Measurements from ENCODE around the gene KAZN.

KAZN gene

GRCh38 chr1:15048437-15048980 is 450.0 kb downstream of the KAZN start:
- no peak overlapping the region for H2AFZ ChIP-seq (ENCODE audit: insufficient read depth, low read length, poor library complexity)
- no peak overlapping the region for H3K4me3 ChIP-seq (ENCODE audit: low read depth, low read length)
- no peak overlapping the region for H4K91ac ChIP-seq (ENCODE audit: low read depth, low read length)
- WGBS (ENCODE audit: extremely low coverage, insufficient coverage, insufficient read length) = no CpG with 5 or more reads among the region's 35 CpGs
- no peaks in the 10 kb centered on the region for H3K27me3 ChIP-seq (ENCODE audit: insufficient read depth, low read length)
- H3K36me3 ChIP-seq (ENCODE audit: control insufficient read depth in 1 of 2, insufficient read depth in 2 of 2, low read length in 2 of 2) = peaks cover 18 to 38% of the 10 kb centered on the region in 2 experiments
- no peak overlapping the region for H2AK5ac ChIP-seq (ENCODE audit: low read length)
- no peaks in the 10 kb centered on the region for H3K9me3 ChIP-seq (ENCODE audit: insufficient read depth, low read depth, low read length)
- no peak overlapping the region for H2BK12ac ChIP-seq (ENCODE audit: low read length)
- no peak overlapping the region for H2BK5ac ChIP-seq (ENCODE audit: low read depth, low read length, poor library complexity)
- no peak overlapping the region for H4K12ac ChIP-seq (ENCODE audit: low read depth, low read length)
- H2BK120ac ChIP-seq (ENCODE audit: insufficient read depth, low read length, poor library complexity) = no peak overlapping the region
- no peak overlapping the region for H3K4ac ChIP-seq (ENCODE audit: low read depth, low read length)
- H3K14ac ChIP-seq (ENCODE audit: low read length) = no peak overlapping the region
- no peak overlapping the region for H3K9ac ChIP-seq (ENCODE audit: low read length)
- no peak overlapping the region for H3K23ac ChIP-seq (ENCODE audit: low read length)
- DNase-seq = no peak
- no peak overlapping the region for H3K27ac ChIP-seq (ENCODE audit: low read depth, low read length)
- no peak overlapping the region for H3K18ac ChIP-seq (ENCODE audit: low read length)
- peaks cover 0 to 2% of the 10 kb centered on the region in 2 experiments for H3K4me1 ChIP-seq (ENCODE audit: control insufficient read depth in 1 of 2, insufficient read depth in 2 of 2, low read length in 2 of 2)
- H4K8ac ChIP-seq (ENCODE audit: low read depth, low read length) = no peak overlapping the region
- no peaks in the 10 kb centered on the region for H3K79me1 ChIP-seq (ENCODE audit: low read length)
- no peak overlapping the region for H3K4me2 ChIP-seq (ENCODE audit: low read length)
- H3K79me2 ChIP-seq (ENCODE audit: control insufficient read depth, insufficient read depth, low read length, poor library complexity) = no peaks in the 10 kb centered on the region

GRCh38 chr1:15049067-15049466 is 450.6 kb downstream of the KAZN start:
- Histone ChIP-seq H3K79me2 (ENCODE audit: control insufficient read depth, insufficient read depth, low read length, poor library complexity) (no peaks in the 10 kb centered on the region), H3K23ac (ENCODE audit: low read length) (no peak overlapping the region), H4K12ac (ENCODE audit: low read depth, low read length) (no peak overlapping the region), H2BK12ac (ENCODE audit: low read length) (no peak overlapping the region), H3K4ac (ENCODE audit: low read depth, low read length) (no peak overlapping the region), H3K18ac (ENCODE audit: low read length) (no peak overlapping the region), H3K36me3 (ENCODE audit: control insufficient read depth in 1 of 2, insufficient read depth in 2 of 2, low read length in 2 of 2) (peaks cover 15 to 35% of the 10 kb centered on the region in 2 experiments), H3K14ac (ENCODE audit: low read length) (no peak overlapping the region), H4K8ac (ENCODE audit: low read depth, low read length) (no peak overlapping the region), H2AK5ac (ENCODE audit: low read length) (no peak overlapping the region), H2AFZ (ENCODE audit: insufficient read depth, low read length, poor library complexity) (no peak overlapping the region), H2BK120ac (ENCODE audit: insufficient read depth, low read length, poor library complexity) (no peak overlapping the region), H3K9ac (ENCODE audit: low read length) (no peak overlapping the region), H3K9me3 (ENCODE audit: insufficient read depth, low read depth, low read length) (no peaks in the 10 kb centered on the region), H2BK5ac (ENCODE audit: low read depth, low read length, poor library complexity) (no peak overlapping the region), H3K4me3 (ENCODE audit: low read depth, low read length) (no peak overlapping the region), H3K79me1 (ENCODE audit: low read length) (no peaks in the 10 kb centered on the region), H3K27me3 (ENCODE audit: insufficient read depth, low read length) (no peaks in the 10 kb centered on the region), H3K4me1 (ENCODE audit: control insufficient read depth in 1 of 2, insufficient read depth in 2 of 2, low read length in 2 of 2) (peaks cover 0 to 2% of the 10 kb centered on the region in 2 experiments), H4K91ac (ENCODE audit: low read depth, low read length) (no peak overlapping the region), H3K4me2 (ENCODE audit: low read length) (no peak overlapping the region), H3K27ac (ENCODE audit: low read depth, low read length) (no peak overlapping the region)
- DNase-seq = no peak
- WGBS (ENCODE audit: extremely low coverage, insufficient coverage, insufficient read length) = no CpG with 5 or more reads among the region's 13 CpGs

- H3K79me2 ChIP-seq (ENCODE audit: control insufficient read depth, insufficient read depth, low read length, poor library complexity) = no peaks in the 10 kb centered on the region
- no CpG with 5 or more reads among the region's 8 CpGs for WGBS (ENCODE audit: extremely low coverage, insufficient coverage, insufficient read length)
- H3K9ac ChIP-seq (ENCODE audit: low read length) = no peak overlapping the region
- no peak overlapping the region for H4K12ac ChIP-seq (ENCODE audit: low read depth, low read length)
- H3K27me3 ChIP-seq (ENCODE audit: insufficient read depth, low read length) = no peaks in the 10 kb centered on the region
- no peak overlapping the region for H2AFZ ChIP-seq (ENCODE audit: insufficient read depth, low read length, poor library complexity)
- DNase-seq = no peak
- no peaks in the 10 kb centered on the region for H3K4me1 ChIP-seq (ENCODE audit: control insufficient read depth in 1 of 2, insufficient read depth in 2 of 2, low read length in 2 of 2)
- no peaks in the 10 kb centered on the region for H3K79me1 ChIP-seq (ENCODE audit: low read length)
- H3K14ac ChIP-seq (ENCODE audit: low read length) = no peak overlapping the region
- H3K4me2 ChIP-seq (ENCODE audit: low read length) = no peak overlapping the region
- no peak overlapping the region for H2BK120ac ChIP-seq (ENCODE audit: insufficient read depth, low read length, poor library complexity)
- no peak overlapping the region for H3K23ac ChIP-seq (ENCODE audit: low read length)
- no peak overlapping the region for H3K4me3 ChIP-seq (ENCODE audit: low read depth, low read length)
- no peak overlapping the region for H2BK12ac ChIP-seq (ENCODE audit: low read length)
- H4K91ac ChIP-seq (ENCODE audit: low read depth, low read length) = no peak overlapping the region
- H3K9me3 ChIP-seq (ENCODE audit: insufficient read depth, low read depth, low read length) = no peaks in the 10 kb centered on the region
- H2BK5ac ChIP-seq (ENCODE audit: low read depth, low read length, poor library complexity) = no peak overlapping the region
- no peak overlapping the region for H4K8ac ChIP-seq (ENCODE audit: low read depth, low read length)
- peaks cover 14 to 37% of the 10 kb centered on the region in 2 experiments for H3K36me3 ChIP-seq (ENCODE audit: control insufficient read depth in 1 of 2, insufficient read depth in 2 of 2, low read length in 2 of 2)
- no peak overlapping the region for H3K27ac ChIP-seq (ENCODE audit: low read depth, low read length)
- H2AK5ac ChIP-seq (ENCODE audit: low read length) = no peak overlapping the region
- no peak overlapping the region for H3K4ac ChIP-seq (ENCODE audit: low read depth, low read length)
- no peak overlapping the region for H3K18ac ChIP-seq (ENCODE audit: low read length)
Measured at GRCh38 chr1:15051882-15052528, 453.5 kb downstream of the KAZN start.

- Histone ChIP-seq H3K79me1 (ENCODE audit: low read length) (no peaks in the 10 kb centered on the region), H3K9me3 (ENCODE audit: insufficient read depth, low read depth, low read length) (no peaks in the 10 kb centered on the region), H3K4me3 (ENCODE audit: low read depth, low read length) (no peak overlapping the region), H2BK5ac (ENCODE audit: low read depth, low read length, poor library complexity) (no peak overlapping the region), H3K79me2 (ENCODE audit: control insufficient read depth, insufficient read depth, low read length, poor library complexity) (no peaks in the 10 kb centered on the region), H2BK12ac (ENCODE audit: low read length) (no peak overlapping the region), H4K91ac (ENCODE audit: low read depth, low read length) (no peak overlapping the region), H3K27me3 (ENCODE audit: insufficient read depth, low read length) (no peaks in the 10 kb centered on the region), H2AK5ac (ENCODE audit: low read length) (no peak overlapping the region), H3K4me1 (ENCODE audit: control insufficient read depth in 1 of 2, insufficient read depth in 2 of 2, low read length in 2 of 2) (no peaks in the 10 kb centered on the region), H4K8ac (ENCODE audit: low read depth, low read length) (no peak overlapping the region), H2AFZ (ENCODE audit: insufficient read depth, low read length, poor library complexity) (no peak overlapping the region), H3K14ac (ENCODE audit: low read length) (no peak overlapping the region), H4K12ac (ENCODE audit: low read depth, low read length) (no peak overlapping the region), H3K9ac (ENCODE audit: low read length) (no peak overlapping the region), H2BK120ac (ENCODE audit: insufficient read depth, low read length, poor library complexity) (no peak overlapping the region), H3K27ac (ENCODE audit: low read depth, low read length) (no peak overlapping the region), H3K18ac (ENCODE audit: low read length) (no peak overlapping the region), H3K4ac (ENCODE audit: low read depth, low read length) (no peak overlapping the region), H3K23ac (ENCODE audit: low read length) (no peak overlapping the region), H3K4me2 (ENCODE audit: low read length) (no peak overlapping the region), H3K36me3 (ENCODE audit: control insufficient read depth in 1 of 2, insufficient read depth in 2 of 2, low read length in 2 of 2) (peaks cover 19 to 40% of the 10 kb centered on the region in 2 experiments)
- WGBS (ENCODE audit: extremely low coverage, insufficient coverage, insufficient read length) = no CpG with 5 or more reads among the region's 9 CpGs
- DNase-seq = no peak
Measured at GRCh38 chr1:15053153-15053552, 454.7 kb downstream of the KAZN start.
